ENCODE measurements around the gene IGF2.
A peak's percentile ranks its signal among the peaks of the same experiment; 100 is the strongest.

Gene IGF2

DNA sequence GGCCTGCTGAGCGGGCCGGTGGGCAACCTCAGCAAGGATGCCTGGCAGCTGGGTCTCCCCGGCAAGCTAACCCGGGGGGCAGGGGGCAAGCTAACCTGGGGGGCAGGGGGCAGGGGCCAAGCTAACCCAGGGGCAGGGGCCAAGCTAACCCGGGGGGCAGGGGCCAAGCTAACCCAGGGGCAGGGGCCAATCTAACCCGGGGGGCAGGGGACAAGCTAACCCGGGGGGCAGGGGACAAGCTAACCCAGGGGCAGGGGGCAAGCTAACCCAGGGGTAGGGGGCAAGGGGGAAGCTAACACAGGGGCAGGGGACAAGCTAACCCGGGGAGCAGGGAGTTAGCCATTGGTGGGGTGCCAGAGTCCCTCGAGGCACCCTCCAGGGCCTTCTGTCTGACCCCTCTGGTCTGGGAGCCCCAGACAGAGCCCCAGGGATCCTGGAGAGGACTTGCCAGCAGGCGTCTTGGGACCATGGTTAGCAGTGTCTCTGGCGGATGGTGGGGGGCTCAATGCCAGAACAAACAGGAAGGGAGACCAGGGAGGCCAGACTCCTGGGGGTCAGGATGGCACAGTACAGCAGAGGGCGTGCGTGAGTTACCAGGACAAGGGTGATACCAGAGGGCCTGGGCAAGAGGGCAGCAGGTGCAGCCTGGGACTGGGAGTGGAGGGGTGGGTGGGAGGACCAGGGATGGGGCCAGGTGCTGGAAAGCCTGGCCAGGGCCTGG, 16.1 kb downstream of the IGF2 start:
- DNase-seq (ENCODE audit: low spot score), result no peak

DNA sequence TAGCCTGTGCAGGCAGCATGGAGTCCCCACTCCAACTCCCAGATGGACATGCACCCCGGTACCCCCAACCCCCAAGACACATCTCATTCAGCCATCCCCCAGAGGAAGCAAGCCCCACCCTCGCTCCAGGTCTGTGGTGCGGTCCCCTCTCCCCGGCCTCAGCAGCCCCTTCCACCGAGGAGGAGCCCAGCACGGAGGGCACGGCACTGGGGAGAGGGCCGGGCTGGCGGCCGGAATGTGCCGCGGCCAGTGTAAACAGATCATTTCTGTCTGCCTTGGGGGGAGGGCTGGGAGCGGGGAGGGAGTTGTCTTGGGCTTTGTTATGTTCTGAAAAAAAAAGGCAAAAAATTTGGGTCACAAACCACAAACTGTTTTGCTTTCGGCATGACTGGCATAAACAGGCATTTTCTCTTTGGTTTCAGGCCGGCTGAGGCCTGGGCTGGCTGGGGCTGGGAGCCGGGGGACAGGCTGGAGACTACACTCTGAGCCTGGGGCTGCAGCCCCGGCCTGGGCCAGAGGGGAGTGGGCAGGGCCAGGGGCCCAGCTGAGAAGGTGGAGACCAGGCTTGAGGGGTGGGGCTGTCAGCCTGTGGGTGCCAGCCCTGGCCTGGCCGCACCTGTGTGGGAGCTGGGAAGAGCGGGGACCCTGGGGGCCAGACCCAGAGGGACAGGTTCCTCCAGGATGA, 16.8 kb downstream of the IGF2 start:
- DNase-seq (ENCODE audit: low spot score), result peak; percentile 37

DNA sequence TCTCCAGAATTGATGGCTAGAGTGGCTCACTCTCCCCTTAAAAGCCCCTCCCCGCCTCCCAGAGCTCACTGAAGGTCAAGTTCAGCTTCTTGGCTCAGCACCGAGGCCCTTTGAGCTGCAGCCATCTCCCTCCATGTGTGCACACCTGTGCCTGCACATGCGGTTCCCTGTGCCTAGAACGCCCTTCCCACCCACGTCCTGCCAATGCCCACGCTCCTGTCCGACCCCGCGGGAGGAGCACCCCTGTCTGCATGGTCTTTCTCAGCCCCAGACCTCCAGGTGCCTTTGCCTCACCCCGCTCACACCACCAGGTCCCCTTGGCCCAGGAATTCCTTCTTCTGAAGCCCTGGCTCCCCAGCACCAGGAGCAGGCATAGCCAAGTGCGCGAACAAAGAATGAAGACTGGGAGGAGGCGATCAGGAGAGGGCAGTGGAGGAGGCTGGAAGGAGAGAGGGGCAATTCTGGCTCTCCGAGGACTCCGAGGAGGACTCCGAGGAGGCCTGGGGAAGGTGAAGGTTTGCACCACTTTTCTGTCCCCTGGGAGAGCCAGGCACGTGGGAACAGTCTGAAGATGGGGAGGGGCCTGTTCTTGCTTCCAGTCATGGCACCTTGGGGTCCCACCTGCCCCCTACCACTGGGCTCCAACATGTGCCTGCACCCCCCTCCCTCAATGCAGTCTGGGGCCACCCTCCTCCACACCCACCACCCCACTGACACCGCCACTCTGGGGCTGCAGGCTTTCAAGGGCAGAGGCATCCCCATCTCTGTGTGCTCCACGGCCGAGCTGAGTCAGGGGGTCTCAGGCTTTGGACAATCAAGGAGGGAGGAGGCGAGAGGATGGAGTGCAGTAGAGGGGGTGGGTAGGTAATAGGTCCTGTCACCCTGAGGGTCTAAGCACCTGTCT, 17.7 kb downstream of the IGF2 start:
- no peak for DNase-seq (ENCODE audit: low spot score)

DNA sequence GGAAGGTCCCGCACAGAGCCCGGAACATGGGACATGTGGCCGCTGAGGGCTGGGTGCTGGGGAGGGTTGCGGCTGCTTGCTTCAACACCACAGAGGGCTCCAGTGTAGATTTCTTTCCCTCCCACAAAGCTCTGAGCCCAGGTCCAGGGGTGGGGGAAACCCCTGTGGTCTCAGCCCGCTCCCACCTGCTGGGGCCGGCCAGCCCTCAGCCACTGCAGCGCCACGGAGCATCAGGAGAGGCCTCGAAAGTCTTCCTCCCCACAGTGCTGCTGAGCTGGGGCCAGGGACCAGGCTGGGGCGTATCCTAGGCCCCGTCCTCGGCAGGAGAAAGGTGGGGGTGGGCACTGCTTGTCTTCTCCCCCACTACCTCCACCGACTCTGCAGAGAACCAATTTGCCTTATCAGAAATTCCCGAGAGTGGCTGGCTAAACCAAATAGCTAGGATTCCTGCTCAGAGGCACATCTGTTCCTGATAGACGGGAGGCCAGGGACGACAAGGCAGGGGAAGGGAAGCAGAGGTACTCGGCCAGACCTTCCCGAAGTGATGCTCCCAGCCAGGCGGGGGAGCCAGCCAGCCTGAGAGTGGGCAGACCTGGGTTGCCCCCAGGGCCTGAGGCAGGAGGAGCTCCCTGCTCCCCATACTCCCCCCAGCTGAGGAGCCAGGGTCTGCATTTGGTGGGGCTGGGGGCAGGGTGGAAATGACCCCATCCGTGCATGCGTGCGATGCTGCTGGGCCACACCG, 18.7 kb downstream of the IGF2 start:
- peak; percentile 50 for DNase-seq (ENCODE audit: low spot score)

DNA sequence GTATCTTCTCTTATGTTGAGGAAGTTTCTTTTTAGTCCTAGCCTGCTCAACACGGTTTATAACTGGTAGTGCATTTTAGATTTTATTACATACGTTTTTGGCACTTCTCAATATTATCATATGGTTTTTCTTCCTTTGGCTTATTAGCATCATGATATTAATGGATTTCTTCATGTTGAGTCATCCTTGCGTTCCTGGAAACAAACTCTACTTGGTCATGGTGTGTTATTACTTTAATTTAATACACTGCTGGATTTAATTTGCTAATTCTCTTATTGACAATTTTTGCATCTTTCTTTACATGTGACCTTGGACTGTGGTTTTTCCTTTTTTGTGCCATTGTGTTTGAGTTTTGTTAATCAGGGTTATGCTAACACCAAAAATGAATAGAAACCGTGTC, 20.5 kb downstream of the IGF2 start:
- DNase-seq (ENCODE audit: low spot score), result no peak

DNA sequence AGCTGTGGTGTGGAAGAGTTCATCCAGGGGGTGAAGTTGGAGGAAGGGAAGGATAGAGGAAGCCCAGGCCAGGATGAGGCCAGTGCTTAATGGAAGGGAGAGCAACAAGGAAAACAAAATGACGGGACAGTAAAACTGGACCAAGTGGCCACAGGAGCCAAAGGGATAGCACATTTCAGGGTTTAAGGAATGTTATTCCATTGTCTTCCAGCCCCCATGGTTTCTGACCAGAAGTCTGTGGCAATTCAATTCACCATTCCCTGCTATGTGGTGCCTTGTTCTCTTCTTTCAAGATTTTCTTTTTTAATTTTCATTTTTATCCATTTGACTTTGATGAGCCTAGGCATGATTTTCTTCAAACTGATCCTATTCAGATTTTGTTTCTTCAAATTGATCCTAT, 22.5 kb downstream of the IGF2 start:
- DNase-seq (ENCODE audit: low spot score), result no peak

DNA sequence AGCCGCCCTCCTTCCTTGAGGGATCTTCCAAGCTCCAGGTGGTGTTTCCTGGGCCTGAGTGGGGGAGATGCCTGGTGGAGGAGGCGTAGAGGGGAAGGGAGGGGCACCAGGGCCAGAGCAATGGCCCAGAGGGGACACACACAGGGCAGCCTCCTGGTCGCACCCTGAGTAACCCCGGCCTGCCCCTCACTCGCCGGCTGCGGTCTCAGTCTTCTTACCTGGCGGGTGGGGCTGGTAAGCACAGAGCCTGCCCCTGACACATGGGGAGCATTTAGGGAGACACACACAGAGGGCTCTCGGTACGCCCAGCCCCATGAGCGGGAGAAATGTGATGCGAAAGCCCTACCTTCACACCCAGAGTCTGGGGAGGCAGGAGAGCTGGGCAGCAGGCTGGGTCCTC, 23.9 kb downstream of the IGF2 start:
- no peak for DNase-seq (ENCODE audit: low spot score)

DNA sequence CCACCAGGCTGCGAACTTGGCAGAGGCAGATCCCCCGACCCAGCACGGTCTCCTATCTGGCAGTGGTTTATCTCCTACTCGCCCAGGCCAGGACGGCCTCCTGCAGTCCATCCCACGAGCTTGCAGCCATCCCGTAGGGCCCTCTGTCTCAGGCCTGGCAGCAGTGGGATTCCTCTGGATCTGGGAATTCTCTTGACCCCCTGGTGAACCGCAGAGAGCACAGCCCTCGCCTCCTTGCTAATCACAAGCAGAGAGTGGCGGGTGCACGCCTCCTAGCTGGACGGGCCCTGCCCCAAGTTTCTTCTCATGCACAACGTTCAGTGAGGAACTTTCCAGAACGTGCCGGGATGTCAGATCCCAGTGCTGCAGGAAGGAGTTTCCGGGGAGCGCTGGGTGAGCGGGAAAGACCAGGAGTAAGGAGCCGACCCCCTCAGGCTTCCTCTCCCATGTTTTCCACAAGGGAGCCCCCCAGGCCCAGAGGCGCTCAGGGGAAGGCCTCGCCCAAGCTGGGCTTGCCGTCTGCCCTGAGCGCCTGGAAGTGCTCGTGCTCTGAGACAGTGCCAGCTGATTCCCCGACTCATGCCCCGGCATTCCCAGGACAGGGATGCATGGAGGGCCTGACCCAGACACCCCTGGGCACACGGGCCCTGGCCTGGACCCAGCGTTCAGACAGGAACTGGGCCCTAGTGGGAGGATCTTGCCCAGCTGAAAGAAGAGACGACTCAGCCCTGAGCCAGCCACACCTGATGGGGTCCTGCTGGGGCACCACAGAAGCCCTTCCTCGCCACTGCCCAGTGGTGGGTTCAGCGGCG, 24.6 kb downstream of the IGF2 start:
- no peak for DNase-seq (ENCODE audit: low spot score)

DNA sequence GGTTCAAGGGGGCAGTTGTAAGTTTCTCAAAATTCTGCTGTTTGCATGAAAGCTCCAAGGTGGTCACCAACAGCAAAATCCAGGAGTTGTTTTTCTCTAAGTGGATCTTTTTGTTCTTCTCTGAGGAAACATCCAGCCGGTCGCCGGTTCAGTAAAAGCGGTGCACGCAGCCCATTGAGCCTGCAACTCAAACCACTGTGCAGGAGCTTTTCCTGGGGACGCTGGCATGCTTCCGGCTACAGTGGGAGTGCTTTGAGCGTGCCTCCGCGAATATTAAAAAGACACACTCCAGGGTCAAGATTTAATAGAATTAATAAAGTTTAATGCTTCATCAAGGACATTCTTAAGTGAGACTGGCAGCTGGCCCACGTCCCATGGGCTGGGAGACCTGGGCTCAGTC, 25.4 kb downstream of the IGF2 start:
- no peak for DNase-seq (ENCODE audit: low spot score)

DNA sequence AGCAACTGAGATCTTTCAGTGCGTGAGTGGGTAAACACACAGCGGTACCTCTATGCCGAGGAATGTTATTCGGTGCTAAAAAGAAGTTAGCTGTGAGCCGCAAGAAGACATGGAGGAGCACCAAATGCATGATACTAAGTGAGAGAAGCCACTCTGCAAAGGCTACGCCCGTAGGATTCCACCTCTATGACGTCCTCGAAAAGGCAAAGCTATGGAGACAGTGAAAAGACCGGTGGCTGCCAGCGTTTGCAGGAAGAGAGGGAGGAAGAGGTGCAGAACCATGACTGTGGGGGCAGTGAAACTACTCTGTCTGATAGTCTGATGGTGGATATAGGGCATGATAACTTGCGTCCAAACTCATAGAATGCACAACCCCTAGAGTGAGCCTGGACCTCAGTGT, 28.7 kb downstream of the IGF2 start:
- DNase-seq (ENCODE audit: low spot score), result no peak

DNA sequence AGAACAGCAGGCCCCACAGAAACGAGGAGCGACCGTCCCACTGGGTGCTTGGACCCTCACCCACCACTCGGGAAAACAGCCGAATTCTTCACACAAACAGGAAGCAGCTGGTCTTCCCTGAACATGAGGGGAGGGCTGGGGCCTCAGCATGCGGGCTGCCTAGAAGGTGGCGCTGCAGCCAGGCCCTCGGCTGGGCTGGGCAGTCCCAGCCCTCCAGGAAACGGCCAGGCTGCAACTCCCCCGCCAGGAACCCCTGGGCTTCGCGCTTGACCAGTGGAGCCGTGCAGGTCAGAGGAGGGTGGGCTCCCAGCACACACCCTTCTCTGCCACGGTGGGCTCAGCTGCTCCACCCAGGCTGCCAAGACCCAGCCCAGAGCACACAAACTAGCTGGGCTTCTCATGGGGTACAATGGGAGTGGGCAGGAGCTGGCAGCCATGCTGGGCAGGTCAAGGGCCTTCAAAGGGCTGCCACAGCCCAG, 29.6 kb downstream of the IGF2 start:
- no peak for DNase-seq (ENCODE audit: low spot score)

DNA sequence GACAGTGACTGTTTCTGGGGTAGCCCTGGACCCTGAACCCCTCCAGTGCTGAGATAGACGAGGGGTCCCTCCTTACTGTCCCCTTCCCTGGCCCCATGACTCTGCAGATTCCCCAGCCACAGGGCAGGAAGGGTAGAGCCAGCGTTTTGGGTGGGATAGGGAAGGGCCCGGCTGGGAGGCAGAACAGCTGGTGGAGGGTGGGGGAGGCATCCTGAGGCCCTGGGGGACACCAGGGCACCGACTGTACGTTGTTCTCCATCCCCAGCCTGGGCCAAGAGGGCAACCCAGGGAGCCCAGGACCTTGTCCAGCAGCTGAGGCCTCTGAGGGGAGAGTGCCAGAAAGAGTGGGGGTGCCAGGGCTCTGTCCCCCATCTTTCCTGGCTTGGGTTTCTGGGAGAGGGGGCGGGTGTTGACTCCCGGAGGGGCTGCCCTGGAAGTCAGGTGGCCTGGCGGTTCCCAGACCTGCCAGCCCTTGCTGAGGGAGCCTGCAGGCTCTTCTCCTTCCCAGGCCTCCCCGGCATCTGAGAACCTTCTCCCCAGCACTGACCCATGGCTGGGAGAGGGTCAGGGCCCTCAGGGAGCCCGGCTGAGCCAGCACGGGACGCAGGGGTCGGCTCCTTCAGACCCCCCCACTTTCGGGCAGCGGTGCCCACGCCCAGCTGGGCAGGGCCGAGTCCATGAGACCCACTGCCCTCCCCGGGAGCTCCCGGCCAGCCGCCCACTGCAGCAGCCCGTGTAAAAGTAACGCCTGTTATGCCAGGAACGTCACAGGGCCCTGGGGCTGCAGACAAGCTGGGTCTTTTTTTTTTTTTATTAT, 30.3 kb downstream of the IGF2 start:
- DNase-seq (ENCODE audit: low spot score), result no peak

DNA sequence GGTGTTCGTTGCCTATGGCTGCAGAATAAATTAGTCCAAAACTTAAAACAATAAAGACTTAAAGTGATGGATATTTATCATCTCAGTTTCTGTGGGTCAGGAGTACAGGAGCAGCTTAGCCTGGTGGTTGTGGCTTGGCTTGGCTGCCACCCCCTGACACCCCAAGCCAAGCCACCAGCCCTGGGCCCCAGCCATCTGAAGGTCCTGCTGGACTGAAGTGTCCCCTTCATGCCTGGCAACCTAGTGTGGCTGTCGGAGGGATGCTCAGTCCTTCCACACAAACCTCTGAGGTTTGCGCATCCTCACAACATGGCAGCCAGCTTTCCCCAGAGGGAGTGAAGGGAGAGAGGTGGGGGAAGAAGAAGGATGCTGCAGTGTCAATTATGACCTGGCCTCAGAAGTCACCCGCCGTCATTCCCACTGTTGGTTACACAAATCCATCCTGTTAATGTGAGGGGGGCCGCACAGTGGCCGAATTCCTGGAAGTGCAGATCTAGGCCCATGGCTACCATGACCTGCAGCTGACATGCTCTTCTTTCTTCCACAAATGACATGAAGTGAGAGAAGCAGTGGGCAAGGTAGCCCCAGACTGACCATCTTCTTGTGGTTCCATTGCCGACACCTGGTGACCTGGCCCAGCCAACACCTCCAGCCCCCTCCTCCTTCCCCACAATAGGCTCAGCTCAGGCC, 31.1 kb downstream of the IGF2 start:
- no peak for DNase-seq (ENCODE audit: low spot score)

DNA sequence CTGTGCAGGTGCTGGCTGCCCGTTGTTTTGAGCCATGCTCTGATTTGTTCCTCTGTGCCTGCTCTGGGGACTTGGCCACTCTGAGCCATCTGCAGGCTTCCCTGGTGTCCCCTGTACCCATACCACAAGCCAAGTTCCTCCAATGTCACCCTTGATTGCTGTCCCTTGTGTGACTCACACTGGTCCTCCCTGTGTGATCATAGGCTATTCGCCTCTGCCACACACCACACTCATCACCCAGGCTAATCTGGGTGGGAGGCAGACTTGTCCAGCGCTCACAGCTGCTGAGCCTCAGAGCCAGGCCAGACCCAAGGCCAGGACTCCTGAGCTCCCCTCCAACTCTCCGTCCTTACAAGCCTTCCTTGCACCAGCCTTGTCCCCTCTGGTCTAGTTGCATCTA, 31.7 kb downstream of the IGF2 start:
- DNase-seq (ENCODE audit: low spot score), result no peak

DNA sequence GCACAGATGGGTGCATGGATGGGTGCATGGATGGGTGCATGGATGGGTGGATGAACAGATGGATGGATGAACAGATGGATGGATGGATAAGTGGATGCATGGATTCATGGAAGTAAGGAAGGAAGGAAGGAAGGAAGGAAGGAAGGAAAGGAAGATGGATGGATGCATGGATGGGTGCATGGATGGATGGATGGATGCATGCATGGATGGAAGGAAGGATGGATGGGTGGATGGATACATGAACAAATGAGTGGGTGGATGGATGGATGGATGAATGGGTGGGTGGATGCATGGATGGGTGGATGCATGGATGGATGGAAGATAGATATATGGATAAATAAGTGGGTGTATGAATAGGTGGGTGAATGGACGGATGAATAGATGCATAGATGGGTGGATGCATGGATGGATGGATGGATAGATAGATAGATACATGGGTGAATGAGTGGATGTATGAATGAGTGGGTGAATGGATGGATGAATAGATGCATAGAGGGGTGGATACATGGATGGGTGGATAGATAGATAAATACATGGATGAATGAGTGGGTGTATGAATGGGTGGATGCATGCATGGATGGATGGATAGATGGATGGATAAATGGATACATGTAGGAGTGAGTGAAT, 32.5 kb downstream of the IGF2 start:
- no peak for DNase-seq (ENCODE audit: low spot score)

DNA sequence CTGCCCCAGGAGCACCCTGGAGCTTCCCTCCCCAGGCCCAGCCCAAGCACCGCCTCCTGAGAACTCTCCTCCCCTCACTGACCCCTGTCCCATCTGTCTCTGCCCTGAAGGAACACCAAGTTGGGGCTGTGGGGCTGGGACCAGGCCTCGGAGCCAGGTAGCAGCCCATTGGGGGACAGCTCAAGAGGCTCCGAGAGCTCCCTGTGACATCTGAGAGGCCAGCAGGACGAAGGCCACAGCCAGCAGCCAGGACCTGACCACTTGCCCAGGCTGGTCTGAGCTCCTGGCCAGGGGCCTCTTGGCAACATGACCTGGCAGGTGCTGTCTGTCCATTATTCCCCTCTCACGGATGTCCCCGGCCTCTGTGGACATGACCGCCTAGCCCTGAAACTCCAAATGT, 33.7 kb downstream of the IGF2 start:
- DNase-seq (ENCODE audit: low spot score), result no peak

DNA sequence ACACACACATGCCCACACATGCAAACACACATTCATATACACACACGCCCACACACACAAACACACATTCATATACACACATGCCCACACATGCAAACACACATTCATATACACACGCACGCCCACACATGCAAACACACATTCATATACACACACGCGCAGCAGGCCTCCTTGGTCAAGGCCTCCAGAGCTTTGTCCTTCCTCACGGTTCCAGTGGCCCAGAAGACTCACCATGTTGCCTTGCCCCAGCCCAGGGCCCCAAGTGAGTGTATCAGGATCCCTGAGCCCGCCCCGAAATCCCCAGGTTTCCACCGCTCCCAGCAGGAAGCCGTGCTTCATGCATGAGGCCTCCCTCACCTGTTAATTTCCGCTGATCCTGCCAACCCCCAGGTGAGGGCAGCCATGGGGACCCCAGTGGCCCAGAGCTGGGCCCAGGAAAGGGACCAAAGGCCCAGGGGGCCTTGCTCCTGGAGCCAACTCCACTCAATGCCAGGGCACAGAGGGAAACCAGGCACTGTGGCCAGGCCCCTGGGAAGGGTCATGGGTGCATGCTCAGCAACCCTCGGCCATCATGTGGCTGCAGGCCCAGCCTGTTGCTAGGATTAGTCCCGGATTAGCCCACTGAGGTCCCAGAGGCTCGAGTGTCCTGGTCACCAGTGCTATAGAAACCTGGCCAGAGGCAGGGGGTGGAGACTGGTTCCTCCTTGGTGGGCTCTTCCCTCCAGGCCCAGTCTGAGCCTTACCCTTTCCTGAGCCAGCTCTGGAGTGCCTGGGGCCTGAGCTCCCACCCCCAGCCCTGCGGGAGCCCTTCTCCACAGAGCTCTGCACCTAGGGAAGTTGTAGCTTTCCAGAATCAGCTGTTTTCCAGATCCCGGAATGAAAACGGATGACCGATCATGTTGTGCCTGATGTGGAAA, 34.4 kb downstream of the IGF2 start:
- no peak for DNase-seq (ENCODE audit: low spot score)
